Astrocyte of the spinal cord (primary cell): ENCODE measurements around the gene C9orf85.
"Not testable (repeated sequence)": the region's sequence is repeated elsewhere in the genome, so short reads cannot be mapped to it uniquely, and the experiment has no call there.

ENCODE experiments used
- DNase-seq: peaks from one replicate; pipeline ENCODE4 v3.0.0; 2011; ENCODE audit warnings: low read depth, low spot score
- H3K4me3 ChIP-seq: 2 replicates; pipeline ENCODE4 v1.5.1; 2011; ENCODE audit warnings: low read depth, mild to moderate bottlenecking, low read length, moderate library complexity
- CTCF ChIP-seq: IDR thresholded peaks from 2 replicates; pipeline ENCODE4 v1.5.1; 2012; ENCODE audit warnings: low read depth, mild to moderate bottlenecking, low read length, inconsistent platforms
- in situ Hi-C: cut with HindIII; loops from 2 replicates; pipeline ENCODE4 v1.10.0; 2017; ENCODE audit warnings: low sequenced_read_pairs

The C9orf85 gene

GRCh38 chr9:71890042-71890679, 21.3 kb upstream of the C9orf85 start:
- DNase-seq, result no peak
- in situ Hi-C loops, result no loop called here

GRCh38 chr9:71891557-71892189, 19.8 kb upstream of the C9orf85 start:
- no peak overlapping the region for H3K4me3 ChIP-seq
- no peak for DNase-seq
- in situ Hi-C loops, result no loop called here
- TF ChIP-seq CTCF, result no peak

More at GRCh38 chr9:71890042-71890679, 21.3 kb upstream of the C9orf85 start:
- no peak for TF ChIP-seq CTCF
- no peak overlapping the region for H3K4me3 ChIP-seq

GRCh38 chr9:71895117-71895516, 16.3 kb upstream of the C9orf85 start:
- DNase-seq, result no peak
- TF ChIP-seq CTCF, result no peak
- in situ Hi-C loops, result no loop called here
- H3K4me3 ChIP-seq, result no peak overlapping the region

GRCh38 chr9:71895955-71896354, 15.5 kb upstream of the C9orf85 start:
- TF ChIP-seq CTCF, result no peak
- no peak overlapping the region for H3K4me3 ChIP-seq
- in situ Hi-C loops, result no loop called here
- DNase-seq, result no peak

- in situ Hi-C loops, result no loop called here
- no peak for TF ChIP-seq CTCF
- DNase-seq, result no peak
Measured at GRCh38 chr9:71896761-71897160, 14.7 kb upstream of the C9orf85 start.

GRCh38 chr9:71897577-71897976, 13.9 kb upstream of the C9orf85 start:
- in situ Hi-C loops, result no loop called here
- no peak for DNase-seq
- H3K4me3 ChIP-seq, result no peak overlapping the region
- TF ChIP-seq CTCF, result no peak

More at GRCh38 chr9:71896761-71897160, 14.7 kb upstream of the C9orf85 start:
- no peak overlapping the region for H3K4me3 ChIP-seq

- in situ Hi-C loops, H3K4me3 ChIP-seq, DNase-seq: not testable (repeated sequence)
Measured at GRCh38 chr9:71898756-71899155, 12.7 kb upstream of the C9orf85 start.
